Erythroblast (primary cell): ENCODE results near the gene SLC38A3.

Experiments
- GATA1 ChIP-seq: IDR thresholded peaks from 2 replicates; pipeline ENCODE4 v1.6.1; 2011; ENCODE audit warnings: low read depth, mild to moderate bottlenecking, control low read depth, low read length, moderate library complexity
- POLR2A ChIP-seq: IDR thresholded peaks from 2 replicates; pipeline ENCODE4 v1.6.1; 2011; ENCODE audit warnings: mild to moderate bottlenecking, low read length

GRCh38 chr3:50196253-50196801 is 8.7 kb upstream of the SLC38A3 start:
- TF ChIP-seq POLR2A = no peak
- TF ChIP-seq GATA1 = no peak
